ENCODE measurements around the gene PSMC3IP. TPM values are rescaled to one million over a fixed set of nuclear protein-coding genes. Genes with fewer than 3 reads are reported as not detected.

The PSMC3IP gene
- total and polyA plus RNA-seq, 2 experiments from 2014 or later = 18.5 to 29.5 TPM

DNA sequence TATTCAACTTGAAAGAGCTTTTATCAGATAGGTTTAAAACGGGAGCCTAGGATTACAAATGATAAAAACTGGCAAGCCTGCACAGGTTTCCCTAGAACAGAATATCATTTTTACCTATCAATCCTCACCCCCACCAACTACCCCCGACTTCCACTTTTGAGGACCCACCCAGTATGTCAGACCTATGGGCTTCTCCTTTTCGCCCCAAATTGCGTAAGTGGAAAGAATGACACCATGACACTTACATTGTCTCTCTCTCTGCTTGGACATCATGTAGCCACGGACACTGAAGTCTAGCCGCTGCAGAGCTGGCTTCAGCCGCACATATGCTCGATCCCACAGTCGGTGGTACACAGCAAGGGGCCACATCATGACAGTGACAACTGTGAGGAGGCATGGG lies 7.4 kb upstream of the PSMC3IP start:
- Mint-ChIP-seq H3K4me3 (no peak overlapping the region), H3K27me3 (ENCODE audit: insufficient read depth, low read depth, poor library complexity) (peaks cover 5% of the 10 kb centered on the region), H3K9me3 (no peaks in the 10 kb centered on the region), H3K27ac (no peak overlapping the region), H3K36me3 (ENCODE audit: low read depth) (peaks cover 62% of the 10 kb centered on the region), H3K4me1 (no peaks in the 10 kb centered on the region)
- H4K20me1 ChIP-seq (replicated peaks; ENCODE audit: insufficient read depth) = 0 out of 2 replicates have a peak, but pooled peaks cover 4% of the 10 kb centered on the region
- ATAC-seq (no peak), DNase-seq (ENCODE audit: low spot score) (no peak)
- no peaks in the 10 kb centered on the region for H3K4me1 ChIP-seq (ENCODE audit: insufficient read depth)
- H3K27ac ChIP-seq (ENCODE audit: low read depth) = no peak overlapping the region
- no peak overlapping the region for H2AFZ ChIP-seq
- H3K4me2 ChIP-seq = no peak overlapping the region
- no peaks in the 10 kb centered on the region for H3K9me2 ChIP-seq (ENCODE audit: insufficient read depth)
- H3K27me3 ChIP-seq (ENCODE audit: insufficient read depth) = no peaks in the 10 kb centered on the region
- peaks cover under 1% of the 10 kb centered on the region; the same call in 1 of the 2 replicates for H3F3A ChIP-seq (replicated peaks; ENCODE audit: low read depth)
- no peak overlapping the region for H3K4me3 ChIP-seq
- TF ChIP-seq, protein P1, sequence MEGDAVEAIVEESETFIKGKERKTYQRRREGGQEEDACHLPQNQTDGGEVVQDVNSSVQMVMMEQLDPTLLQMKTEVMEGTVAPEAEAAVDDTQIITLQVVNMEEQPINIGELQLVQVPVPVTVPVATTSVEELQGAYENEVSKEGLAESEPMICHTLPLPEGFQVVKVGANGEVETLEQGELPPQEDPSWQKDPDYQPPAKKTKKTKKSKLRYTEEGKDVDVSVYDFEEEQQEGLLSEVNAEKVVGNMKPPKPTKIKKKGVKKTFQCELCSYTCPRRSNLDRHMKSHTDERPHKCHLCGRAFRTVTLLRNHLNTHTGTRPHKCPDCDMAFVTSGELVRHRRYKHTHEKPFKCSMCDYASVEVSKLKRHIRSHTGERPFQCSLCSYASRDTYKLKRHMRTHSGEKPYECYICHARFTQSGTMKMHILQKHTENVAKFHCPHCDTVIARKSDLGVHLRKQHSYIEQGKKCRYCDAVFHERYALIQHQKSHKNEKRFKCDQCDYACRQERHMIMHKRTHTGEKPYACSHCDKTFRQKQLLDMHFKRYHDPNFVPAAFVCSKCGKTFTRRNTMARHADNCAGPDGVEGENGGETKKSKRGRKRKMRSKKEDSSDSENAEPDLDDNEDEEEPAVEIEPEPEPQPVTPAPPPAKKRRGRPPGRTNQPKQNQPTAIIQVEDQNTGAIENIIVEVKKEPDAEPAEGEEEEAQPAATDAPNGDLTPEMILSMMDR (conservative IDR thresholded peaks at IDR 0.05; ENCODE audit: low read depth in 2 of 2) = no peak
- TF ChIP-seq NANOG (IDR thresholded peaks at IDR 0.05; ENCODE audit: borderline replicate concordance) (no peak), POLR2AphosphoS5 (IDR thresholded peaks at IDR 0.05; ENCODE audit: low read depth) (no peak), JUNB (IDR thresholded peaks at IDR 0.05; ENCODE audit: unreplicated experiment) (no peak), REST (IDR thresholded peaks at IDR 0.05; ENCODE audit: unreplicated experiment) (no peak), ZNF331 (CRISPR knock-in tag; IDR thresholded peaks at IDR 0.05; ENCODE audit: low read depth) (no peak)
- TF ChIP-seq, protein P2, sequence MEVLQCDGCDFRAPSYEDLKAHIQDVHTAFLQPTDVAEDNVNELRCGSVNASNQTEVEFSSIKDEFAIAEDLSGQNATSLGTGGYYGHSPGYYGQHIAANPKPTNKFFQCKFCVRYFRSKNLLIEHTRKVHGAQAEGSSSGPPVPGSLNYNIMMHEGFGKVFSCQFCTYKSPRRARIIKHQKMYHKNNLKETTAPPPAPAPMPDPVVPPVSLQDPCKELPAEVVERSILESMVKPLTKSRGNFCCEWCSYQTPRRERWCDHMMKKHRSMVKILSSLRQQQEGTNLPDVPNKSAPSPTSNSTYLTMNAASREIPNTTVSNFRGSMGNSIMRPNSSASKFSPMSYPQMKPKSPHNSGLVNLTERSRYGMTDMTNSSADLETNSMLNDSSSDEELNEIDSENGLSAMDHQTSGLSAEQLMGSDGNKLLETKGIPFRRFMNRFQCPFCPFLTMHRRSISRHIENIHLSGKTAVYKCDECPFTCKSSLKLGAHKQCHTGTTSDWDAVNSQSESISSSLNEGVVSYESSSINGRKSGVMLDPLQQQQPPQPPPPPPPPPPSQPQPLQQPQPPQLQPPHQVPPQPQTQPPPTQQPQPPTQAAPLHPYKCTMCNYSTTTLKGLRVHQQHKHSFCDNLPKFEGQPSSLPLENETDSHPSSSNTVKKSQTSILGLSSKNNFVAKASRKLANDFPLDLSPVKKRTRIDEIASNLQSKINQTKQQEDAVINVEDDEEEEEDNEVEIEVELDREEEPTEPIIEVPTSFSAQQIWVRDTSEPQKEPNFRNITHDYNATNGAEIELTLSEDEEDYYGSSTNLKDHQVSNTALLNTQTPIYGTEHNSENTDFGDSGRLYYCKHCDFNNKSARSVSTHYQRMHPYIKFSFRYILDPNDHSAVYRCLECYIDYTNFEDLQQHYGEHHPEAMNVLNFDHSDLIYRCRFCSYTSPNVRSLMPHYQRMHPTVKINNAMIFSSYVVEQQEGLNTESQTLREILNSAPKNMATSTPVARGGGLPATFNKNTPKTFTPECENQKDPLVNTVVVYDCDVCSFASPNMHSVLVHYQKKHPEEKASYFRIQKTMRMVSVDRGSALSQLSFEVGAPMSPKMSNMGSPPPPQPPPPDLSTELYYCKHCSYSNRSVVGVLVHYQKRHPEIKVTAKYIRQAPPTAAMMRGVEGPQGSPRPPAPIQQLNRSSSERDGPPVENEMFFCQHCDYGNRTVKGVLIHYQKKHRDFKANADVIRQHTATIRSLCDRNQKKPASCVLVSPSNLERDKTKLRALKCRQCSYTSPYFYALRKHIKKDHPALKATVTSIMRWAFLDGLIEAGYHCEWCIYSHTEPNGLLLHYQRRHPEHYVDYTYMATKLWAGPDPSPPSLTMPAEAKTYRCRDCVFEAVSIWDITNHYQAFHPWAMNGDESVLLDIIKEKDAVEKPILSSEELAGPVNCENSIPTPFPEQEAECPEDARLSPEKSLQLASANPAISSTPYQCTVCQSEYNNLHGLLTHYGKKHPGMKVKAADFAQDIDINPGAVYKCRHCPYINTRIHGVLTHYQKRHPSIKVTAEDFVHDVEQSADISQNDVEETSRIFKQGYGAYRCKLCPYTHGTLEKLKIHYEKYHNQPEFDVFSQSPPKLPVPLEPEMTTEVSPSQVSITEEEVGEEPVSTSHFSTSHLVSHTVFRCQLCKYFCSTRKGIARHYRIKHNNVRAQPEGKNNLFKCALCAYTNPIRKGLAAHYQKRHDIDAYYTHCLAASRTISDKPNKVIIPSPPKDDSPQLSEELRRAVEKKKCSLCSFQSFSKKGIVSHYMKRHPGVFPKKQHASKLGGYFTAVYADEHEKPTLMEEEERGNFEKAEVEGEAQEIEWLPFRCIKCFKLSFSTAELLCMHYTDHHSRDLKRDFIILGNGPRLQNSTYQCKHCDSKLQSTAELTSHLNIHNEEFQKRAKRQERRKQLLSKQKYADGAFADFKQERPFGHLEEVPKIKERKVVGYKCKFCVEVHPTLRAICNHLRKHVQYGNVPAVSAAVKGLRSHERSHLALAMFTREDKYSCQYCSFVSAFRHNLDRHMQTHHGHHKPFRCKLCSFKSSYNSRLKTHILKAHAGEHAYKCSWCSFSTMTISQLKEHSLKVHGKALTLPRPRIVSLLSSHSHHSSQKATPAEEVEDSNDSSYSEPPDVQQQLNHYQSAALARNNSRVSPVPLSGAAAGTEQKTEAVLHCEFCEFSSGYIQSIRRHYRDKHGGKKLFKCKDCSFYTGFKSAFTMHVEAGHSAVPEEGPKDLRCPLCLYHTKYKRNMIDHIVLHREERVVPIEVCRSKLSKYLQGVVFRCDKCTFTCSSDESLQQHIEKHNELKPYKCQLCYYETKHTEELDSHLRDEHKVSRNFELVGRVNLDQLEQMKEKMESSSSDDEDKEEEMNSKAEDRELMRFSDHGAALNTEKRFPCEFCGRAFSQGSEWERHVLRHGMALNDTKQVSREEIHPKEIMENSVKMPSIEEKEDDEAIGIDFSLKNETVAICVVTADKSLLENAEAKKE (CRISPR knock-in tag; IDR thresholded peaks at IDR 0.05) = no peak
- TF ChIP-seq, protein P3, sequence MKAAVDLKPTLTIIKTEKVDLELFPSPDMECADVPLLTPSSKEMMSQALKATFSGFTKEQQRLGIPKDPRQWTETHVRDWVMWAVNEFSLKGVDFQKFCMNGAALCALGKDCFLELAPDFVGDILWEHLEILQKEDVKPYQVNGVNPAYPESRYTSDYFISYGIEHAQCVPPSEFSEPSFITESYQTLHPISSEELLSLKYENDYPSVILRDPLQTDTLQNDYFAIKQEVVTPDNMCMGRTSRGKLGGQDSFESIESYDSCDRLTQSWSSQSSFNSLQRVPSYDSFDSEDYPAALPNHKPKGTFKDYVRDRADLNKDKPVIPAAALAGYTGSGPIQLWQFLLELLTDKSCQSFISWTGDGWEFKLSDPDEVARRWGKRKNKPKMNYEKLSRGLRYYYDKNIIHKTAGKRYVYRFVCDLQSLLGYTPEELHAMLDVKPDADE (IDR thresholded peaks at IDR 0.05) = no peak
- H3K36me3 ChIP-seq (ENCODE audit: insufficient read depth) = peaks cover 29% of the 10 kb centered on the region
- H3K79me2 ChIP-seq (replicated peaks; ENCODE audit: insufficient read depth) = no peaks in the 10 kb centered on the region
